A549 (cell line): ENCODE measurements around the gene SPACA5.

Experiments
- ATOH8 ChIP-seq: fragments of 250-450 bp; sonication (Bioruptor Pico); IDR thresholded peaks from 2 replicates; pipeline ENCODE4 v1.5.0; 2020; ENCODE audit warnings: low read depth, mild to moderate bottlenecking, moderate library complexity
- CEBPB ChIP-seq, 2 experiments: fragments of >200 bp in 1 of 2; sonication (Bioruptor Twin) in 1 of 2; formaldehyde crosslinking in 1 of 2; IDR thresholded peaks; 2 replicates each; pipeline ENCODE4 v1.6.1; 2012 to 2016
- CTCF ChIP-seq: fragments of >200 bp; sonication (Bioruptor Twin); formaldehyde crosslinking; IDR thresholded peaks from 3 replicates; pipeline ENCODE4 v1.5.1; 2016
- EP300 ChIP-seq, 2 experiments: fragments of >200 bp; sonication (Bioruptor Twin); formaldehyde crosslinking; IDR thresholded peaks; 2 replicates in 1 of 2; 3 replicates in 1 of 2; pipeline ENCODE4 v1.6.1; 2016 to 2017
- KDM1A ChIP-seq: fragments of 200-600 bp; sonication (generic); IDR thresholded peaks from 2 replicates; pipeline ENCODE4 v1.6.1; 2016; ENCODE audit warnings: low read depth, mild to moderate bottlenecking
- MYC ChIP-seq: IDR thresholded peaks from 2 replicates; pipeline ENCODE4 v1.6.1; 2012; ENCODE audit warnings: mild to moderate bottlenecking, inconsistent platforms, low read length, improper control_type of control experiment, borderline replicate concordance
- POLR2A ChIP-seq: IDR thresholded peaks from 2 replicates; pipeline ENCODE4 v1.6.1; 2012; ENCODE audit warnings: mild to moderate bottlenecking, low read length
- RNF2 ChIP-seq: fragments of 200-600 bp; sonication (generic); IDR thresholded peaks from 2 replicates; pipeline ENCODE4 v1.6.1; 2016; ENCODE audit warnings: low read depth, mild to moderate bottlenecking, antibody characterized with exemption, moderate library complexity, borderline replicate concordance
- USF2 ChIP-seq: fragments of 450-650 bp; IDR thresholded peaks from 2 replicates; pipeline ENCODE4 v1.6.1; 2014; ENCODE audit warnings: antibody characterized with exemption

- TF ChIP-seq USF2 = no peak
- no peak for TF ChIP-seq POLR2A
- no peak for TF ChIP-seq CTCF
- TF ChIP-seq ATOH8 = no peak
- TF ChIP-seq MYC = no peak
- no peak for TF ChIP-seq EP300 (IDR thresholded peaks at IDR 0.05)
- no peak for TF ChIP-seq RNF2
- TF ChIP-seq KDM1A = no peak
- no peak for TF ChIP-seq CEBPB (IDR thresholded peaks at IDR 0.05)
These were observed 21.3 kb downstream of the SPACA5 start for GRCh38 chrX:48028091-48028490.
